ENCODE data around the gene CCDC6.
"Not testable (repeated sequence)": the region's sequence is repeated elsewhere in the genome, so short reads cannot be mapped to it uniquely, and the experiment has no call there.

Gene CCDC6

DNA sequence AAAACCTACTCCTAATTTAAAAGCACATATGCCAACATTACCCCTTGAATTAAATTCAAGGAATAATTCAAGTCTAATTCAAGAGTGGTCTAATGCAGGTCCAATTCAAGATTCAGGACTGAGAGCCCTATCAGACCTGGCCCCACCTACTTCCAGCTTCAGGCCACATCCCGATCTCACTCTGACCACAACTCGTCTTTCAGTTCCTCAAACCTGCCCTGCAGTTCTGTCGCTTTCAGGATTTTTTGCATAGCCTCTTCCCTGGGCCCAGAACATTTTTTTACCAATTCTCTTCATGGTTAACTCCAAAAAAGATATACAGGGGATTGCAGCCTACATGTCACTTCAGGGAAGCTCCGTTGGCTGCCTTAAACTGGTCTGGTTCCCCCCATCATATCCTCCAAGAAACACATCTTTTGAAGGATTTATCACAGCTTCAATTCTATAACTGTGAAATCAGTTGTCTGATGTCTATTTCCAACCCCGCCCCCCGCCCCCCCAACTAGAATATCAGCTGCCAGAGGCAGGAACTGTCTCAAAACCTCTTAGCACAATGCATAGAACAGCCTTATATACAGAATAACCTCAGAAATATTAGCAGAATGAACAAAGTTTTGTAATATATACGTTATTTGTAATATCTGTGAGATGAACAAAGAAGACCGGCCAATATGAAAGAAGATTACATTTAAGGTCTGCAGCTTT lies 20.8 kb downstream of the CCDC6 start:
- DNase-seq (ENCODE audit: extremely low read depth, insufficient read length): peak; percentile 77
- Histone ChIP-seq H3K27me3 (replicated peaks; ENCODE audit: control insufficient read depth, insufficient read depth, low read length) (no peaks in the 10 kb centered on the region), H3K4me3 (replicated peaks; ENCODE audit: low read depth, low read length) (peak overlapping the region; percentile 34), H3K36me3 (ENCODE audit: control insufficient read depth, insufficient read depth, low read length) (peaks cover 3% of the 10 kb centered on the region)
- no peak for TF ChIP-seq CTCF (IDR thresholded peaks at IDR 0.05; ENCODE audit: insufficient read depth, low read length, poor library complexity, severe bottlenecking)

- H3K4me3 ChIP-seq (replicated peaks; ENCODE audit: low read depth, low read length): not testable (repeated sequence)
Measured at GRCh38 chr10:59884893-59885292, 21.5 kb downstream of the CCDC6 start.

GRCh38 chr10:59881640-59882039 lies 24.7 kb downstream of the CCDC6 start:
- Histone ChIP-seq H3K4me3 (replicated peaks; ENCODE audit: low read depth, low read length) (no peak overlapping the region), H3K27me3 (replicated peaks; ENCODE audit: control insufficient read depth, insufficient read depth, low read length) (no peaks in the 10 kb centered on the region), H3K36me3 (ENCODE audit: control insufficient read depth, insufficient read depth, low read length) (no peaks in the 10 kb centered on the region)
- no peak for DNase-seq (ENCODE audit: extremely low read depth, insufficient read length)
- TF ChIP-seq CTCF (IDR thresholded peaks at IDR 0.05; ENCODE audit: insufficient read depth, low read length, poor library complexity, severe bottlenecking): no peak

More at GRCh38 chr10:59884893-59885292, 21.5 kb downstream of the CCDC6 start:
- not testable (repeated sequence) for H3K27me3 ChIP-seq (replicated peaks; ENCODE audit: control insufficient read depth, insufficient read depth, low read length); H3K36me3 ChIP-seq (ENCODE audit: control insufficient read depth, insufficient read depth, low read length); DNase-seq (ENCODE audit: extremely low read depth, insufficient read length)

DNA sequence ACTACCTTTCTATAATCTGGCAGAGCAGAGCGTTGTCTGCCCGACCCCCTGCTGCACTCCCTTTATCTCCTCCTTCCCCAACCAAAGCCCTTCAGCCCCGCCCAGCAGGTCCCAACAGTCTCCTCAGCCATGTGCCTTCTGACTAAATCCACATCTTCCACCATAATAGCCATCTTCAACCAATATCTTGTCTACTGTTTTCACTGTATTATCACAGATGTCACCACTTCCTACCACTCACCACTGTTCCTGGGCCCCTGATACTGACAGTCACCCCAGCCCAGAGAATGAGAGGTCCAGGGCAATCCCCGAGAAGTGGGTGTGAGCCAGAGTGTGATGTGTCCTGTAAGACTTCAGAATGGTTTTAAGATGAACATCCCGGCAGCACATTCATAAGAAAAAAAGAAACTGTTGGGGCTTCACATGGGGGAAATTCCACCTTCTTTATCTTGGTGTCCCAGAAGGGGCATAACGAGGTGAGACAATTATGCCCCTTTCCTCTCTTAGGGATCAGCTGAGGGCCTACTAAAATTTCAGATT lies 25.3 kb downstream of the CCDC6 start:
- H3K4me3 ChIP-seq (replicated peaks; ENCODE audit: low read depth, low read length): peak overlapping the region; percentile 41
- DNase-seq (ENCODE audit: extremely low read depth, insufficient read length): peak; percentile 80
- no peak for TF ChIP-seq CTCF (IDR thresholded peaks at IDR 0.05; ENCODE audit: insufficient read depth, low read length, poor library complexity, severe bottlenecking)
- H3K36me3 ChIP-seq (ENCODE audit: control insufficient read depth, insufficient read depth, low read length): no peaks in the 10 kb centered on the region
- no peaks in the 10 kb centered on the region for H3K27me3 ChIP-seq (replicated peaks; ENCODE audit: control insufficient read depth, insufficient read depth, low read length)

- no peaks in the 10 kb centered on the region for H3K27me3 ChIP-seq (replicated peaks; ENCODE audit: control insufficient read depth, insufficient read depth, low read length)
- no peaks in the 10 kb centered on the region for H3K36me3 ChIP-seq (ENCODE audit: control insufficient read depth, insufficient read depth, low read length)
- peak overlapping the region; percentile 41 for H3K4me3 ChIP-seq (replicated peaks; ENCODE audit: low read depth, low read length)
- peak; percentile 50 for TF ChIP-seq CTCF (IDR thresholded peaks at IDR 0.05; ENCODE audit: insufficient read depth, low read length, poor library complexity, severe bottlenecking)
- DNase-seq (ENCODE audit: extremely low read depth, insufficient read length): no peak
Measured at GRCh38 chr10:59880019-59880717, 26.2 kb downstream of the CCDC6 start.

DNA sequence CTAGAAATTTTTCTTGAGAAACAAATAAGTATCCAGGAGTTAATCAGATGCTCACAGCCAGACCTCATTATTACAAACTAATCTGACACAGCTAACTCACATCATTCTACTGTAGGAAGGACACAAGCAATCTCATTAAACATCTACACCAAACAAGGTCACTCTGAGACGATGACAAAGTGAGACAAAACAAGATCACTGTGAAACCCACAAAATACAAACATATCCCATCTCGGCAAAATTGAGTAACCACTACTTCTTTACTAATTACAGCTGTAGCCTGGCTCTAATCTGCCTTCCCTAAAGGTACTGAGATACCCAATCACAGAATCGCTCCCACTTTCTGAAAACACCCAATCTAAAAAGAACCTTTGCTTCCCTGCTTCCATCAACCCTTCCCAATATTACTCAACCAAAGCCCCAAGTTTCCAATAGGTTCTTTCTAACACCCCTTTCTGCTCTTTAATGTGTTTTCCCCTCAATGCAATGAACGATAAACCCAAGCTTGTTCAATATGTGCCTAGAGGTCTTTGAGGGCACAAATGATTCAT lies 26.9 kb downstream of the CCDC6 start:
- TF ChIP-seq CTCF (IDR thresholded peaks at IDR 0.05; ENCODE audit: insufficient read depth, low read length, poor library complexity, severe bottlenecking): no peak
- no peak for DNase-seq (ENCODE audit: extremely low read depth, insufficient read length)
- Histone ChIP-seq H3K36me3 (ENCODE audit: control insufficient read depth, insufficient read depth, low read length) (no peaks in the 10 kb centered on the region), H3K27me3 (replicated peaks; ENCODE audit: control insufficient read depth, insufficient read depth, low read length) (no peaks in the 10 kb centered on the region), H3K4me3 (replicated peaks; ENCODE audit: low read depth, low read length) (no peak overlapping the region)
